ENCODE results near the gene CTNNBL1. TPM values are rescaled to one million over a fixed set of nuclear protein-coding genes. Genes with fewer than 3 reads are reported as not detected.

CTNNBL1 gene
- total and polyA plus RNA-seq, 7 donors: 26.7 to 44.0 (median 37.9) TPM

DNA sequence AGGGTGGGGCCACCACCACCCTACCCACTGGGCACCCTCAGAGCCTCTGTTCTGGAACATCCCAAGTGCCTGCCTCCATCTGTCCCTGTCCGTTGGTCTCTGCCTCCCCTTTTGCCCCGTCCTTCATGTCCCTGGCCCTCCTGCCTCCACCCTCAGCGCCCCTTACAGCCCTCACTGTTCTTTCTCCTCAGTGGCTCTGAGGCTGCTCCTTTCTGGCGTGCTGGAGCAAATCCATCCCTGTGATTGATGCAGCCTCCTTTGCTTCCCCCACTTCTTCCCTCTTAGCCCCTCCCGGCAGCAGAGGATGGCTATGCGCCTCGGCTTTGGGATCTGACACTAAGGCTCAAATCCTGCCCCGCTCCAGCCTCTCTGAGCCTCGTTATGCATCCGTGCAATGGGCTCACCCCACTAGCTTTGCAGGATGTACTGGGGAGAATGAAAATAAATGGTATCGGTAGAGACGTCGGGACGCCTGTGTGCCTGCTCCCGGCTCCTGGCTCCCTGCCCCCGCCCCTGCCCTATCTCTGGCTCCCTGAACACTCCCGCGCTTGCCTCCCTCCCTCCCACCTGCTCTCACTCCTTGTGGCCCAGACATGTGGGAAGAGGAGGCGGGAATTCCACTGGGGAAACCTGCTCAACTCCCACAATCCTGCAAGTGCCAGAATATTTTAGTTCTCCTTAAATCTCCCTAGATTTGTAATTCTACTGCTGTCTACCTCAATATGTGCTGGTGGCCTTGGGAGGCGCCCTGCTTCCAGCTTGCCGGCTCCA is 222.2 kb downstream of the CTNNBL1 start:
- no peaks in the 10 kb centered on the region for H3K4me1 ChIP-seq
- no peak overlapping the region for H3K4me3 ChIP-seq
- peaks cover 0 to 89% (median 30%) of the 10 kb centered on the region in 3 donors for H3K27me3 ChIP-seq (ENCODE audit: insufficient read depth in 3 of 3, low read length in 2 of 3)
- H3K27ac ChIP-seq: no peak overlapping the region
- no peaks in the 10 kb centered on the region for H3K36me3 ChIP-seq (ENCODE audit: insufficient read depth in 1 of 2, low read depth in 1 of 2)
- 11 to 15% (median 12%) methylated on average over 21 of the region's 21 CpGs for WGBS, 3 donors
- DNase-seq (no peak), ATAC-seq (peak in 2 of 4 donors; percentile 8 to 26)
- no peaks in the 10 kb centered on the region for H3K9me3 ChIP-seq
- TF ChIP-seq, protein P1, sequence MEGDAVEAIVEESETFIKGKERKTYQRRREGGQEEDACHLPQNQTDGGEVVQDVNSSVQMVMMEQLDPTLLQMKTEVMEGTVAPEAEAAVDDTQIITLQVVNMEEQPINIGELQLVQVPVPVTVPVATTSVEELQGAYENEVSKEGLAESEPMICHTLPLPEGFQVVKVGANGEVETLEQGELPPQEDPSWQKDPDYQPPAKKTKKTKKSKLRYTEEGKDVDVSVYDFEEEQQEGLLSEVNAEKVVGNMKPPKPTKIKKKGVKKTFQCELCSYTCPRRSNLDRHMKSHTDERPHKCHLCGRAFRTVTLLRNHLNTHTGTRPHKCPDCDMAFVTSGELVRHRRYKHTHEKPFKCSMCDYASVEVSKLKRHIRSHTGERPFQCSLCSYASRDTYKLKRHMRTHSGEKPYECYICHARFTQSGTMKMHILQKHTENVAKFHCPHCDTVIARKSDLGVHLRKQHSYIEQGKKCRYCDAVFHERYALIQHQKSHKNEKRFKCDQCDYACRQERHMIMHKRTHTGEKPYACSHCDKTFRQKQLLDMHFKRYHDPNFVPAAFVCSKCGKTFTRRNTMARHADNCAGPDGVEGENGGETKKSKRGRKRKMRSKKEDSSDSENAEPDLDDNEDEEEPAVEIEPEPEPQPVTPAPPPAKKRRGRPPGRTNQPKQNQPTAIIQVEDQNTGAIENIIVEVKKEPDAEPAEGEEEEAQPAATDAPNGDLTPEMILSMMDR (IDR thresholded peaks at IDR 0.05): no peak
- intact Hi-C loops (cut with DNase I): no loop called here

DNA sequence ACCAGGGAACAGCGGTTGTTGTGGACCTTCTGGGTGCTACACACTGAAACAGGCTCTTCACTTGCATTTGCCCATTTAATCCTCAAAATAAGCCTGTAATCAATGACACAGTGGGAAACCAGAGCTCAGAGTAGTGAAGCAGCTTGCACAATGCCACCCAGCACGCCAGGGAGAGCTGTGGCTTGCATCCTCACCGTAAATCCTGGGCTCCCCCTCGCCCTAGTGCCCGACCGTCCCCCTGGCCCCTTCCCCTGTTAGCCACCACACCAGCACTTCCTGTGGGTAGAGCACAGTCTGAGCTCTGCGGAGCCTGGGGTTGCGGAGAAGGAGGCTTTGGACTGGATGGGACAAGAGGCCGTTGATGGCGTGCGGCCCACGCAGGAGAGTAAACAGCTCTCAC is 223.6 kb downstream of the CTNNBL1 start:
- Histone ChIP-seq H3K36me3 (ENCODE audit: insufficient read depth in 1 of 2, low read depth in 1 of 2) (no peaks in the 10 kb centered on the region), H3K27ac (no peak overlapping the region), H3K4me3 (no peak overlapping the region), H3K27me3 (ENCODE audit: insufficient read depth in 3 of 3, low read length in 2 of 3) (peaks cover 0 to 78% (median 22%) of the 10 kb centered on the region in 3 donors), H3K4me1 (no peaks in the 10 kb centered on the region), H3K9me3 (no peaks in the 10 kb centered on the region)
- TF ChIP-seq, protein P1 (IDR thresholded peaks at IDR 0.05): no peak
- WGBS, 3 donors: 39 to 41% (median 40%) methylated on average over 12 of the region's 12 CpGs
- intact Hi-C loops (cut with DNase I): no loop called here
- DNase-seq (no peak), ATAC-seq (no peak)

DNA sequence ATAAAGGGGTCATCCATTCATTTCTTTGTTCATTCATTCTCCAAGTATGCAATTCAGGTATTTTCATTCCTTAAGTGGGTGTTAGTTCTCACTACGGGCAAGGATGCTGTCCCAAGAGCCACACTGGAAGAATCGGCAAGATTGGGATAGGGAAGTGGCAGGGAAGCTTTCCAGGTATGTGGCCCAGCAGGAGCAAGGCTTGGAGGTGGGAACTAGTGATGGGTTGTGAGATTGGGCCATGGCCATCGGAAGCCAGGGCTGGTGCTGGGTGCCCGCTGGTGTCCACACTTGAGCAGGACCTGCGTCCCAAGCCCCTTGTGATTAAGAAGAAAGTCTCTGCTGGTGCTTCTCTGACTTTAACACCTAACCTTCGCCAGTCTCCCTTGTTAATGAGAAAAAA is 224.2 kb downstream of the CTNNBL1 start:
- WGBS, 3 donors: 69 to 76% (median 72%) methylated on average over 6 of the region's 6 CpGs
- intact Hi-C loops (cut with DNase I): no loop called here
- Histone ChIP-seq H3K4me1 (no peaks in the 10 kb centered on the region), H3K9me3 (no peaks in the 10 kb centered on the region), H3K36me3 (ENCODE audit: insufficient read depth in 1 of 2, low read depth in 1 of 2) (no peaks in the 10 kb centered on the region), H3K4me3 (no peak overlapping the region), H3K27me3 (ENCODE audit: insufficient read depth in 3 of 3, low read length in 2 of 3) (peaks cover 0 to 72% (median 20%) of the 10 kb centered on the region in 3 donors), H3K27ac (no peak overlapping the region)
- no peak for ATAC-seq
- no peak for DNase-seq
- TF ChIP-seq, protein P1 (IDR thresholded peaks at IDR 0.05): no peak

DNA sequence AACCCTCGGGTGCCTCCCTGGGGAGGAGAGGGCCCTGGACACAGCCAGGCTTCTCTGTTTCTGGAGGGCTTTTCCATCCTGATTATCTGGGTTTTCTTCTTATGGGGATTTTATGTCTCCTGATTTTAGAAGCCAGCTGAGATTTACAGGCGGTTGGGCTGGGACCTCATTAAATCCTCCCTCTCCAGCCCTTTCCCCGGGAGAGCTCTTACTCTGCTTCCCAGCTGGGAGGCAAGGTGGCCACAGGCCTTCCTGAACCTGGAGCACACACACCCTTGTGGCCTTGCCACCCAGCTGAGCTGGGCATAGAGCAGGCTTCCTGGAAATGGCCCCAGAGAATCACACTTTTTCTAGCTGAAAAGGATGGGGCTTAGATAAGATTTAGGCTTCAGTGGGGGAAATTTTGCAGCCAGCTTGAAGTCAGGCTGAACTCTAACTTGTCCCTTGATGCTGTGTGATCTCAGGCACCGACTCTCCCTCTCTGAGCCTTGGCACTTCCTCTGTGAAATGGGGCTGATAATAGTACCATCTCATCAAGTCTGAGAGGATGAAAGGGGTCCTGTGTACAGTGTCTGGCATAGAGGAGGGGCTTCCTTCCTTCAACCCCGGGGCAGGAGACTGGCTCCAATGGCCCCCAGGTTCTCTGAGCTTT is 225.7 kb downstream of the CTNNBL1 start:
- ATAC-seq (no peak), DNase-seq (no peak)
- Histone ChIP-seq H3K27me3 (ENCODE audit: insufficient read depth in 3 of 3, low read length in 2 of 3) (peaks cover 0 to 60% (median 13%) of the 10 kb centered on the region in 3 donors), H3K4me1 (no peaks in the 10 kb centered on the region), H3K36me3 (ENCODE audit: insufficient read depth in 1 of 2, low read depth in 1 of 2) (no peaks in the 10 kb centered on the region), H3K27ac (no peak overlapping the region), H3K4me3 (no peak overlapping the region), H3K9me3 (no peaks in the 10 kb centered on the region)
- intact Hi-C loops (cut with DNase I): loop anchor here in 1 of 2 donors (10.0 kb wide), 1 partner anchor 295 kb away; no protein-coding TSS in a partner anchor
- TF ChIP-seq, protein P1 (IDR thresholded peaks at IDR 0.05): no peak
- 44 to 57% (median 45%) methylated on average over 5 of the region's 5 CpGs for WGBS, 3 donors
